Measurements from ENCODE around the gene OGFR.

Gene OGFR

GRCh38 chr20:62835931-62836861, 31.6 kb downstream of the OGFR start:
- H3K27me3 ChIP-seq = no peaks in the 10 kb centered on the region
- H3K4me3 ChIP-seq (ENCODE audit: low read depth, low read length) = no peak overlapping the region
- no peaks in the 10 kb centered on the region for H3K36me3 ChIP-seq
- peaks cover 27% of the 10 kb centered on the region for H3K4me1 ChIP-seq
- no peaks in the 10 kb centered on the region; the same call in 1 of the 2 replicates for H3K9me3 ChIP-seq
- TF ChIP-seq, protein P1, sequence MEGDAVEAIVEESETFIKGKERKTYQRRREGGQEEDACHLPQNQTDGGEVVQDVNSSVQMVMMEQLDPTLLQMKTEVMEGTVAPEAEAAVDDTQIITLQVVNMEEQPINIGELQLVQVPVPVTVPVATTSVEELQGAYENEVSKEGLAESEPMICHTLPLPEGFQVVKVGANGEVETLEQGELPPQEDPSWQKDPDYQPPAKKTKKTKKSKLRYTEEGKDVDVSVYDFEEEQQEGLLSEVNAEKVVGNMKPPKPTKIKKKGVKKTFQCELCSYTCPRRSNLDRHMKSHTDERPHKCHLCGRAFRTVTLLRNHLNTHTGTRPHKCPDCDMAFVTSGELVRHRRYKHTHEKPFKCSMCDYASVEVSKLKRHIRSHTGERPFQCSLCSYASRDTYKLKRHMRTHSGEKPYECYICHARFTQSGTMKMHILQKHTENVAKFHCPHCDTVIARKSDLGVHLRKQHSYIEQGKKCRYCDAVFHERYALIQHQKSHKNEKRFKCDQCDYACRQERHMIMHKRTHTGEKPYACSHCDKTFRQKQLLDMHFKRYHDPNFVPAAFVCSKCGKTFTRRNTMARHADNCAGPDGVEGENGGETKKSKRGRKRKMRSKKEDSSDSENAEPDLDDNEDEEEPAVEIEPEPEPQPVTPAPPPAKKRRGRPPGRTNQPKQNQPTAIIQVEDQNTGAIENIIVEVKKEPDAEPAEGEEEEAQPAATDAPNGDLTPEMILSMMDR (IDR thresholded peaks at IDR 0.05; ENCODE audit: low read depth, low read length) = no peak
- DNase-seq = no peak

GRCh38 chr20:62836967-62837490, 32.4 kb downstream of the OGFR start:
- H3K9me3 ChIP-seq = no peaks in the 10 kb centered on the region; the same call in 1 of the 2 replicates
- no peaks in the 10 kb centered on the region for H3K36me3 ChIP-seq
- TF ChIP-seq, protein P1 (IDR thresholded peaks at IDR 0.05; ENCODE audit: low read depth, low read length) = no peak
- H3K27me3 ChIP-seq = no peaks in the 10 kb centered on the region
- no peak for DNase-seq
- H3K4me3 ChIP-seq (ENCODE audit: low read depth, low read length) = no peak overlapping the region
- peaks cover 23% of the 10 kb centered on the region for H3K4me1 ChIP-seq

DNA sequence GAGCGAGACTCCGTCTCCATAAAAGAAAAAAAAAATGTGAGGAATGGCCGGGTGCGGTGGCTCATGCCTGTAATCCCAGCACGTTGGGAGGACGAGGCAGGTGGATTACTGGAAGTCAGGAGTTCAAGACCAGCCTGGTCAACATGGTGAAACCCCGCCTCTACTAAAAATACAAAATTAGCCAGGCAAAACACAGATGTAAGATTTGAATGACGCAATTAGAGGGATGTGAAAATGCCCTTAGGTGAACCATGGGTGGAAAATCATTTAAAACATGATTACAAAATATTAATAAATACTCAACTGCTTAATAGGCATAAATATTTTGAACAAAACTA, 33.1 kb downstream of the OGFR start:
- Histone ChIP-seq H3K27me3 (no peaks in the 10 kb centered on the region), H3K9me3 (no peaks in the 10 kb centered on the region; the same call in 1 of the 2 replicates), H3K4me1 (peaks cover 18% of the 10 kb centered on the region), H3K36me3 (no peaks in the 10 kb centered on the region), H3K4me3 (ENCODE audit: low read depth, low read length) (no peak overlapping the region)
- TF ChIP-seq, protein P1 (IDR thresholded peaks at IDR 0.05; ENCODE audit: low read depth, low read length) = no peak
- no peak for DNase-seq

GRCh38 chr20:62838128-62838891, 33.7 kb downstream of the OGFR start:
- TF ChIP-seq, protein P1 (IDR thresholded peaks at IDR 0.05; ENCODE audit: low read depth, low read length) = no peak
- H3K4me1 ChIP-seq = peaks cover 16% of the 10 kb centered on the region
- no peaks in the 10 kb centered on the region; the same call in 1 of the 2 replicates for H3K9me3 ChIP-seq
- H3K4me3 ChIP-seq (ENCODE audit: low read depth, low read length) = no peak overlapping the region
- no peaks in the 10 kb centered on the region for H3K27me3 ChIP-seq
- H3K36me3 ChIP-seq = no peaks in the 10 kb centered on the region
- peak; percentile 86 for DNase-seq

DNA sequence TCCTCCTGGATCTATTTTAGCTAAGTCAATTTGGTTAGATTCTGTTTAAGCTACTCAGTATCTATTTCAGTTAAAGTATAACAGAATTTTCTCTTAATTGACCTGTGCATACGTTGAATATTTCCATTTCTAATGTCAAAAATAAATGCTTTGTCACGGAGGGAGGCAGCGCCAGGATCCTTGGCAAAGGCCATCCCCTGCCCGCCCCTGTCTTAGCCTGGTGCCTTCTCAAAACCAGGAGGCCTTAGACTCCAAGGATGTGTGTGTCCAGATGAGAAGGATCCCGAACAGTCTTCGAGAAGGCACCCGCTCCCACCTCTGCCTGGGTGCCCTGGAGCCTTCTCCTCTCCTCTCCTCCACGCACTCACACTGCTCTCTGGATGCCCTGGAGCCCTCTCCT, 34.6 kb downstream of the OGFR start:
- no peak for DNase-seq
- TF ChIP-seq, protein P1 (IDR thresholded peaks at IDR 0.05; ENCODE audit: low read depth, low read length) = no peak
- no peak overlapping the region for H3K4me3 ChIP-seq (ENCODE audit: low read depth, low read length)
- H3K36me3 ChIP-seq = no peaks in the 10 kb centered on the region
- no peaks in the 10 kb centered on the region; the same call in 1 of the 2 replicates for H3K9me3 ChIP-seq
- H3K27me3 ChIP-seq = no peaks in the 10 kb centered on the region
- H3K4me1 ChIP-seq = peaks cover 16% of the 10 kb centered on the region
